Spinal cord (tissue), 9 donors: ENCODE data around the gene CPHXL. TPM values are rescaled to one million over a fixed set of nuclear protein-coding genes. Genes with fewer than 3 reads are reported as not detected.

Experiments used
- DNase-seq, 6 donors: peaks; one replicate each; pipeline versions ENCODE4 v3.0.0 to v3.0.0-alpha.2; 2013 to 2015; ENCODE audit warnings: low spot score in 6 of 6, low read depth in 4 of 6
- H3K27ac ChIP-seq: one replicate; pipeline ENCODE4 v1.5.1; 2013; ENCODE audit warnings: low read depth, low read length, control low read depth
- H3K27me3 ChIP-seq: one replicate; pipeline ENCODE4 v1.6.1; 2013; ENCODE audit warnings: low read length; ENCODE audit not compliant: control insufficient read depth, insufficient read depth
- H3K36me3 ChIP-seq: one replicate; pipeline ENCODE4 v1.6.1; 2013; ENCODE audit warnings: low read length; ENCODE audit not compliant: control insufficient read depth, insufficient read depth
- H3K4me1 ChIP-seq: one replicate; pipeline ENCODE4 v1.6.1; 2013; ENCODE audit warnings: low read length; ENCODE audit not compliant: control insufficient read depth, insufficient read depth
- H3K4me3 ChIP-seq: one replicate; pipeline ENCODE4 v1.5.1; 2013; ENCODE audit warnings: low read depth, low read length, control low read depth
- H3K9me3 ChIP-seq: one replicate; pipeline ENCODE4 v1.6.1; 2013; ENCODE audit warnings: low read length; ENCODE audit not compliant: control insufficient read depth, insufficient read depth
- polyA plus RNA-seq, 2 donors: library from polyadenylated mRNA; unstranded; fragments of 120-200 nt; gene quantifications; one replicate each; pipeline ENCODE4 v1.2.1, GENCODE V29; 2013; ENCODE audit not compliant: insufficient read length in 2 of 2
- small RNA-seq: library from RNA; depleted of rRNA; stranded (forward); fragments of <200 nt; gene quantifications from one replicate; pipeline ENCODE3, GENCODE V24; 2014; ENCODE audit warnings: low replicate concordance
- total RNA-seq, 2 donors: library from RNA; depleted of rRNA in 1 of 2; stranded (reverse); fragments of 120-200 nt in 1 of 2; fragments of >200 nt in 1 of 2; gene quantifications; one replicate each; pipeline versions ENCODE4 v1.2.3 to v1.2.4, GENCODE V29; 2013 to 2014

The CPHXL gene
- total and polyA plus RNA-seq, 4 donors, result not detected

GRCh38 chr16:75667503-75667902 is 58.8 kb downstream of the CPHXL start:
- H3K36me3 ChIP-seq, result no peaks in the 10 kb centered on the region
- no peak overlapping the region for H3K4me3 ChIP-seq
- no peaks in the 10 kb centered on the region for H3K9me3 ChIP-seq
- no peak for DNase-seq
- no peaks in the 10 kb centered on the region for H3K27me3 ChIP-seq
- H3K4me1 ChIP-seq, result no peaks in the 10 kb centered on the region
- H3K27ac ChIP-seq, result no peak overlapping the region

Small RNA genes within 50 kb of the gene (small RNA-seq; reads per million reads assigned to genes)
- gene RN7SL520P, result not detected

Other genes with a start within 250 kb of the CPHXL start
- gene CHST6, start 231.0 kb downstream of the CPHXL start, total RNA-seq, result 1 to 10 TPM; 5.4 to 7.9 TPM
- 10 to 100 TPM; 11.4 to 12.3 TPM for gene CHST6, start 231.0 kb downstream of the CPHXL start, polyA plus RNA-seq
- gene CHST5, start 190.4 kb downstream of the CPHXL start, total RNA-seq, result under 1 TPM; 0.33 to 0.89 TPM
- 1 to 10 TPM; 3.4 to 4.9 TPM for gene CHST5, start 190.4 kb downstream of the CPHXL start, polyA plus RNA-seq
- gene TMEM231, start 170.2 kb downstream of the CPHXL start, total RNA-seq, result 10 to 100 TPM; 25.1 to 35.2 TPM
- gene TMEM231, start 170.2 kb downstream of the CPHXL start, polyA plus RNA-seq, result 10 to 100 TPM; 46.3 to 55.9 TPM
- gene GABARAPL2, start 160.1 kb downstream of the CPHXL start, total RNA-seq, result 100 to 1,000 TPM; 208 to 262 TPM
- gene GABARAPL2, start 160.1 kb downstream of the CPHXL start, polyA plus RNA-seq, result 100 to 1,000 TPM; 352 to 407 TPM
- gene ADAT1, start 103.2 kb downstream of the CPHXL start, total RNA-seq, result 10 to 100 TPM; 41.0 to 54.8 TPM
- gene ADAT1, start 103.2 kb downstream of the CPHXL start, polyA plus RNA-seq, result 10 to 100 TPM; 40.7 to 45.4 TPM
- gene KARS1, start 78.8 kb downstream of the CPHXL start, total RNA-seq, result 100 to 1,000 TPM in 1 of 2 donors, 10 to 100 TPM in 1; 82.8 to 112 TPM
- 100 to 1,000 TPM in 1 of 2 donors, 10 to 100 TPM in 1; 98.8 to 107 TPM for gene KARS1, start 78.8 kb downstream of the CPHXL start, polyA plus RNA-seq
- gene TERF2IP, start 78.7 kb downstream of the CPHXL start, total RNA-seq, result 100 to 1,000 TPM; 115 to 116 TPM
- gene TERF2IP, start 78.7 kb downstream of the CPHXL start, polyA plus RNA-seq, result 100 to 1,000 TPM; 228 to 259 TPM
- gene CPHXL2, start 49.5 kb downstream of the CPHXL start, total RNA-seq, result not detected
- gene CPHXL2, start 49.5 kb downstream of the CPHXL start, polyA plus RNA-seq, result under 1 TPM; 0.21 to 0.47 TPM
- not detected for gene DUXB, start 25.0 kb downstream of the CPHXL start, total RNA-seq
- under 1 TPM in 1 of 2 donors, not detected in 1; 0.20 TPM for gene DUXB, start 25.0 kb downstream of the CPHXL start, polyA plus RNA-seq